H9 (cell line): ENCODE data around the gene POMGNT2. TPM values are rescaled to one million over a fixed set of nuclear protein-coding genes. Genes with fewer than 3 reads are reported as not detected.

Source experiments
- DNase-seq: peaks from one replicate; pipeline ENCODE4 v3.0.0-alpha.2; 2017
- H2AFZ ChIP-seq: one replicate; pipeline ENCODE4 v1.6.1; 2013; ENCODE audit warnings: mild to moderate bottlenecking, low read length, control low read depth, moderate library complexity
- H2AK5ac ChIP-seq: 2 replicates; pipeline ENCODE4 v1.6.1; 2013; ENCODE audit warnings: low read length, control low read depth, mixed read lengths; ENCODE audit not compliant: insufficient read length
- H2BK120ac ChIP-seq: one replicate; pipeline ENCODE4 v1.6.1; 2013; ENCODE audit warnings: low read depth, mild to moderate bottlenecking, low read length, control low read depth, inconsistent platforms; ENCODE audit not compliant: poor library complexity, severe bottlenecking
- H2BK12ac ChIP-seq: 2 replicates; pipeline ENCODE4 v1.6.1; 2013; ENCODE audit warnings: low read length, control low read depth, mixed read lengths, low read depth; ENCODE audit not compliant: insufficient read length
- H2BK15ac ChIP-seq: 2 replicates; pipeline ENCODE4 v1.6.1; 2013; ENCODE audit warnings: low read depth, low read length, control low read depth
- H2BK20ac ChIP-seq: one replicate; pipeline ENCODE4 v1.6.1; 2013; ENCODE audit warnings: low read depth, mild to moderate bottlenecking, low read length, control low read depth, inconsistent platforms; ENCODE audit not compliant: poor library complexity, severe bottlenecking
- H2BK5ac ChIP-seq: 2 replicates; pipeline ENCODE4 v1.6.1; 2013; ENCODE audit warnings: low read length, control low read depth, mixed read lengths; ENCODE audit not compliant: insufficient read length
- H3K14ac ChIP-seq: 2 replicates; pipeline ENCODE4 v1.6.1; 2013; ENCODE audit warnings: low read length, control low read depth; ENCODE audit not compliant: insufficient read depth
- H3K18ac ChIP-seq: 2 replicates; pipeline ENCODE4 v1.6.1; 2013; ENCODE audit warnings: low read depth, mild to moderate bottlenecking, mixed read lengths, low read length, control low read depth; ENCODE audit not compliant: insufficient read length
- H3K23ac ChIP-seq: 2 replicates; pipeline ENCODE4 v1.6.1; 2013; ENCODE audit warnings: low read length, control low read depth, mixed read lengths, low read depth; ENCODE audit not compliant: insufficient read length
- H3K23me2 ChIP-seq: 2 replicates; pipeline ENCODE4 v1.6.1; 2013; ENCODE audit warnings: low read depth, mild to moderate bottlenecking, mixed read lengths, low read length, control low read depth; ENCODE audit not compliant: insufficient read length, poor library complexity, severe bottlenecking
- H3K27ac ChIP-seq: 2 replicates; pipeline ENCODE4 v1.5.1; 2013; ENCODE audit warnings: low read length, control low read depth, mixed read lengths, low read depth; ENCODE audit not compliant: insufficient read length
- H3K27me3 ChIP-seq: 2 replicates; pipeline ENCODE4 v1.6.1; 2013; ENCODE audit warnings: low read length, control low read depth, inconsistent platforms; ENCODE audit not compliant: insufficient read depth
- H3K4ac ChIP-seq: 2 replicates; pipeline ENCODE4 v1.6.1; 2013; ENCODE audit warnings: low read depth, mild to moderate bottlenecking, control low read depth, inconsistent platforms, low read length, moderate library complexity
- H3K4me1 ChIP-seq: 2 replicates; pipeline ENCODE4 v1.6.1; 2013; ENCODE audit warnings: low read length, control low read depth, inconsistent platforms; ENCODE audit not compliant: insufficient read depth
- H3K4me2 ChIP-seq: 2 replicates; pipeline ENCODE4 v1.6.1; 2013; ENCODE audit warnings: low read length, control low read depth, mixed read lengths; ENCODE audit not compliant: insufficient read length, insufficient read depth
- H3K56ac ChIP-seq: 2 replicates; pipeline ENCODE4 v1.6.1; 2013; ENCODE audit warnings: low read depth, mild to moderate bottlenecking, mixed read lengths, low read length, control low read depth; ENCODE audit not compliant: insufficient read length
- H3K79me1 ChIP-seq: 2 replicates; pipeline ENCODE4 v1.6.1; 2013; ENCODE audit warnings: low read depth, mild to moderate bottlenecking, moderate library complexity, low read length, control low read depth, inconsistent platforms; ENCODE audit not compliant: insufficient read depth, poor library complexity, severe bottlenecking
- H3K79me2 ChIP-seq: 2 replicates; pipeline ENCODE4 v1.6.1; 2013; ENCODE audit warnings: low read length, control low read depth, inconsistent platforms; ENCODE audit not compliant: insufficient read depth
- H3K9ac ChIP-seq: 2 replicates; pipeline ENCODE4 v1.6.1; 2013; ENCODE audit warnings: low read length, control low read depth, mixed read lengths; ENCODE audit not compliant: insufficient read length; ENCODE audit errors: extremely low read depth
- H3K9me3 ChIP-seq: one replicate; pipeline ENCODE4 v1.6.1; 2013; ENCODE audit warnings: low read depth, low read length, inconsistent platforms; ENCODE audit not compliant: control insufficient read depth
- H3T11ph ChIP-seq: one replicate; pipeline ENCODE4 v1.6.1; 2013; ENCODE audit warnings: mild to moderate bottlenecking, low read length, control low read depth, inconsistent platforms
- H4K20me1 ChIP-seq: one replicate; pipeline ENCODE4 v1.6.1; 2013; ENCODE audit not compliant: control insufficient read depth, insufficient read length, insufficient read depth
- H4K5ac ChIP-seq: 2 replicates; pipeline ENCODE4 v1.6.1; 2013; ENCODE audit warnings: low read depth, mild to moderate bottlenecking, mixed read lengths, low read length, control low read depth; ENCODE audit not compliant: insufficient read length
- H4K8ac ChIP-seq: replicated peaks from 2 replicates; pipeline ENCODE4 v1.6.1; 2013; ENCODE audit warnings: low read length, control low read depth, mixed read lengths, low read depth; ENCODE audit not compliant: insufficient read length
- H4K91ac ChIP-seq: 2 replicates; pipeline ENCODE4 v1.6.1; 2013; ENCODE audit warnings: low read depth, mild to moderate bottlenecking, moderate library complexity, mixed read lengths, low read length, control low read depth; ENCODE audit not compliant: insufficient read length
- H3K27ac Mint-ChIP-seq, 3 experiments: 2 replicates in 2 of 3; 3 replicates in 1 of 3; pipeline ENCODE4 v1.8.0; 2020 to 2021; ENCODE audit warnings: mixed read lengths in 3 of 3, mild to moderate bottlenecking in 1 of 3, moderate library complexity in 1 of 3
- H3K27me3 Mint-ChIP-seq: 2 replicates; pipeline ENCODE4 v1.8.0; 2021; ENCODE audit warnings: low read depth, mild to moderate bottlenecking, moderate library complexity, mixed read lengths
- H3K36me3 Mint-ChIP-seq, 3 experiments: 2 replicates in 2 of 3; 3 replicates in 1 of 3; pipeline ENCODE4 v1.8.0; 2020 to 2021; ENCODE audit warnings: low read depth in 3 of 3, mixed read lengths in 3 of 3; ENCODE audit not compliant: insufficient read depth in 1 of 3
- H3K4me1 Mint-ChIP-seq, 2 experiments: 2 replicates each; pipeline ENCODE4 v1.8.0; 2020; ENCODE audit warnings: mixed read lengths in 2 of 2
- H3K4me3 Mint-ChIP-seq, 2 experiments: 2 replicates in 1 of 2; 3 replicates in 1 of 2; pipeline ENCODE4 v1.8.0; 2020 to 2021; ENCODE audit warnings: mild to moderate bottlenecking in 2 of 2, mixed read lengths in 2 of 2, moderate library complexity in 1 of 2
- H3K9me3 Mint-ChIP-seq, 2 experiments: 2 replicates in 1 of 2; 3 replicates in 1 of 2; pipeline ENCODE4 v1.8.0; 2020; ENCODE audit warnings: mild to moderate bottlenecking in 2 of 2, mixed read lengths in 2 of 2, moderate library complexity in 1 of 2
- WGBS: extraction: QIAGEN DNeasy Blood & Tissue Kit; methylation state at CpG from one replicate; pipeline ENCODE4 v1.1.7; 2013; ENCODE audit warnings: missing lambda C conversion rate, low lambda C conversion rate, mixed read lengths; ENCODE audit not compliant: insufficient read length; ENCODE audit errors: extremely low coverage; 5-methylcytosine and 5-hydroxymethylcytosine counted together
- total RNA-seq: library from RNA; stranded (reverse); gene quantifications from 2 replicates; pipeline ENCODE4 v1.2.1, GENCODE V29; 2021
- TF ChIP-seq, protein P1 (sequence below): fragments of 200-600 bp; sonication (generic); conservative IDR thresholded peaks from 3 replicates; pipeline ENCODE4 v1.8.0; 2021; ENCODE audit warnings: antibody characterized with exemption, mild to moderate bottlenecking

The POMGNT2 gene
- total RNA-seq, 1 experiment from 2014 or later: 14.0 TPM

GRCh38 chr3:43154980-43155379 is 49.1 kb upstream of the POMGNT2 start:
- no CpG with 5 or more reads among the region's 5 CpGs for WGBS
- no peak overlapping the region for H3K4ac ChIP-seq
- no peaks in the 10 kb centered on the region for H3K23me2 ChIP-seq
- H3K27ac ChIP-seq: no peak overlapping the region
- no peak for DNase-seq
- no peak overlapping the region for H3K27ac Mint-ChIP-seq
- H3T11ph ChIP-seq: no peak overlapping the region
- H3K4me3 Mint-ChIP-seq: no peak overlapping the region; a peak in 1 of 5 replicates
- H2BK20ac ChIP-seq: no peak overlapping the region
- H3K4me1 Mint-ChIP-seq: peaks cover 3 to 6% of the 10 kb centered on the region in 2 experiments; a peak in 3 of 4 replicates
- no peaks in the 10 kb centered on the region for H3K36me3 Mint-ChIP-seq
- H2AFZ ChIP-seq: no peak overlapping the region
- no peak overlapping the region for H3K23ac ChIP-seq
- H2BK5ac ChIP-seq: no peak overlapping the region
- no peak overlapping the region for H3K14ac ChIP-seq
- TF ChIP-seq, protein P1, sequence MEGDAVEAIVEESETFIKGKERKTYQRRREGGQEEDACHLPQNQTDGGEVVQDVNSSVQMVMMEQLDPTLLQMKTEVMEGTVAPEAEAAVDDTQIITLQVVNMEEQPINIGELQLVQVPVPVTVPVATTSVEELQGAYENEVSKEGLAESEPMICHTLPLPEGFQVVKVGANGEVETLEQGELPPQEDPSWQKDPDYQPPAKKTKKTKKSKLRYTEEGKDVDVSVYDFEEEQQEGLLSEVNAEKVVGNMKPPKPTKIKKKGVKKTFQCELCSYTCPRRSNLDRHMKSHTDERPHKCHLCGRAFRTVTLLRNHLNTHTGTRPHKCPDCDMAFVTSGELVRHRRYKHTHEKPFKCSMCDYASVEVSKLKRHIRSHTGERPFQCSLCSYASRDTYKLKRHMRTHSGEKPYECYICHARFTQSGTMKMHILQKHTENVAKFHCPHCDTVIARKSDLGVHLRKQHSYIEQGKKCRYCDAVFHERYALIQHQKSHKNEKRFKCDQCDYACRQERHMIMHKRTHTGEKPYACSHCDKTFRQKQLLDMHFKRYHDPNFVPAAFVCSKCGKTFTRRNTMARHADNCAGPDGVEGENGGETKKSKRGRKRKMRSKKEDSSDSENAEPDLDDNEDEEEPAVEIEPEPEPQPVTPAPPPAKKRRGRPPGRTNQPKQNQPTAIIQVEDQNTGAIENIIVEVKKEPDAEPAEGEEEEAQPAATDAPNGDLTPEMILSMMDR: no peak
- H3K56ac ChIP-seq: no peak overlapping the region
- no peaks in the 10 kb centered on the region for H3K27me3 ChIP-seq
- peaks cover 22% of the 10 kb centered on the region for H3K27me3 Mint-ChIP-seq
- H4K20me1 ChIP-seq: no peaks in the 10 kb centered on the region
- H3K79me2 ChIP-seq: no peaks in the 10 kb centered on the region
- H3K4me1 ChIP-seq: no peaks in the 10 kb centered on the region
- no peak overlapping the region for H2BK120ac ChIP-seq
- H3K9me3 ChIP-seq: no peaks in the 10 kb centered on the region
- no peak overlapping the region for H4K91ac ChIP-seq
- H4K8ac ChIP-seq: no peak overlapping the region
- no peak overlapping the region for H2BK12ac ChIP-seq
- H3K4me2 ChIP-seq: no peak overlapping the region
- H3K18ac ChIP-seq: no peak overlapping the region
- no peak overlapping the region for H3K9ac ChIP-seq
- no peaks in the 10 kb centered on the region; a peak in 1 of 5 replicates for H3K9me3 Mint-ChIP-seq
- H4K5ac ChIP-seq: no peak overlapping the region
- H2AK5ac ChIP-seq: no peak overlapping the region
- no peaks in the 10 kb centered on the region for H3K79me1 ChIP-seq
- no peak overlapping the region for H2BK15ac ChIP-seq
